HCT116 (cell line): Measurements from ENCODE around the gene MEX3B. TPM values are rescaled to one million over a fixed set of nuclear protein-coding genes. Genes with fewer than 3 reads are reported as not detected.

ENCODE experiments used
- ATAC-seq: fragments of 200-7000 bp; cut with Tn5 transposase; 2 replicates; pipeline ENCODE4 v1.9.1; 2020; ENCODE audit warnings: mild to moderate bottlenecking, moderate library complexity
- BruUV-seq: library from RNA; stranded (reverse); fragments of 400-500 nt; replicated peaks from 2 replicates; lab custom pipeline; 2021; lab: Mats Ljungman, UMichigan
- CTCF ChIA-PET: fragments of 300-600 bp; sonication (Branson Sonifier 250); formaldehyde crosslinking; loops from one replicate; lab custom pipeline; 2021; ENCODE audit warnings: antibody characterized with exemption; lab: Charles Lee
- POLR2A ChIA-PET: fragments of 300-600, 350-600 bp; sonication (Branson Sonifier 250); formaldehyde crosslinking; loops from one replicate; lab custom pipeline; 2021; ENCODE audit warnings: antibody characterized with exemption; lab: Charles Lee
- RAD21 ChIA-PET, 2 experiments: fragments of 300-600 bp; sonication (Branson Sonifier 250); formaldehyde crosslinking; loops; one replicate each; lab custom pipeline; 2023; ENCODE audit warnings: low total read pairs in 2 of 2; ENCODE audit not compliant: uncharacterized antibody in 2 of 2, unreplicated experiment in 2 of 2, low non-redundant PET in 1 of 2; lab: Charles Lee
- DNase-seq: peaks from one replicate; pipeline ENCODE4 v3.0.0-alpha.2; 2010; ENCODE audit warnings: low read depth, low spot score
- H2AFZ ChIP-seq: fragments of 200-600 bp; shearing (Covaris generic), sonication (generic); 2 replicates; pipeline ENCODE4 v1.6.1; 2017; ENCODE audit warnings: low read depth, mixed run types, mixed read lengths, antibody characterized with exemption, low read length; ENCODE audit not compliant: poor library complexity, severe bottlenecking
- H3K27ac ChIP-seq: 2 replicates; pipeline ENCODE4 v1.5.1; 2012; ENCODE audit warnings: low read depth, low read length
- H3K27me3 ChIP-seq: fragments of 200-600 bp; sonication (generic); 2 replicates; pipeline ENCODE4 v1.6.1; 2016; ENCODE audit warnings: mixed run types, low read length, mixed read lengths; ENCODE audit not compliant: insufficient read depth
- H3K36me3 ChIP-seq, 2 experiments: fragments of 200-500 bp in 1 of 2; fragments of 200-600 bp in 1 of 2; sonication (Bioruptor generic) in 1 of 2; sonication (generic) in 1 of 2; 2 replicates each; pipeline versions ENCODE4 v1.5.1 to v1.6.1; 2014 to 2016; ENCODE audit warnings: low read length in 2 of 2, inconsistent platforms in 1 of 2, mixed read lengths in 1 of 2, mixed run types in 1 of 2; ENCODE audit not compliant: insufficient read depth in 2 of 2, control insufficient read depth in 1 of 2
- H3K4me1 ChIP-seq, 2 experiments: fragments of 200-600 bp in 1 of 2; sonication (generic) in 1 of 2; 2 replicates each; pipeline versions ENCODE4 v1.5.1 to v1.6.1; 2012 to 2017; ENCODE audit warnings: low read length in 2 of 2, inconsistent platforms in 1 of 2, mild to moderate bottlenecking in 1 of 2, mixed read lengths in 1 of 2, mixed run types in 1 of 2, moderate library complexity in 1 of 2; ENCODE audit not compliant: insufficient read depth in 2 of 2, control insufficient read depth in 1 of 2
- H3K4me2 ChIP-seq: fragments of 200-600 bp; sonication (generic); 2 replicates; pipeline ENCODE4 v1.6.1; 2017; ENCODE audit warnings: mixed run types, low read length, mixed read lengths
- H3K4me3 ChIP-seq, 2 experiments: fragments of 200-600 bp in 1 of 2; sonication (generic) in 1 of 2; replicated peaks in 1 of 2; 2 replicates each; pipeline ENCODE4 v1.5.1; 2011 to 2016; ENCODE audit warnings: low read length in 2 of 2, control low read depth in 1 of 2, low read depth in 1 of 2, mild to moderate bottlenecking in 1 of 2, mixed read lengths in 1 of 2, mixed run types in 1 of 2
- H3K79me2 ChIP-seq: fragments of 200-600 bp; sonication (generic); 2 replicates; pipeline ENCODE4 v1.6.1; 2017; ENCODE audit warnings: mild to moderate bottlenecking, mixed run types, low read length, moderate library complexity, mixed read lengths; ENCODE audit not compliant: insufficient read depth
- H3K9ac ChIP-seq: fragments of 200-600 bp; sonication (generic); 2 replicates; pipeline ENCODE4 v1.6.1; 2016; ENCODE audit warnings: low read length, mixed read lengths
- H3K9me2 ChIP-seq: fragments of 200-600 bp; sonication (generic), shearing (Covaris generic); 2 replicates; pipeline ENCODE4 v1.6.1; 2017; ENCODE audit warnings: mixed run types, mild to moderate bottlenecking, moderate library complexity; ENCODE audit not compliant: insufficient read depth
- H3K9me3 ChIP-seq, 2 experiments: fragments of 200-500 bp in 1 of 2; fragments of 200-600 bp in 1 of 2; sonication (Bioruptor generic) in 1 of 2; sonication (generic) in 1 of 2; 2 replicates each; pipeline ENCODE4 v1.6.1; 2014 to 2017; ENCODE audit warnings: low read length in 2 of 2, mixed read lengths in 2 of 2, inconsistent platforms in 1 of 2, low read depth in 1 of 2, mild to moderate bottlenecking in 1 of 2, mixed run types in 1 of 2, moderate library complexity in 1 of 2; ENCODE audit not compliant: control insufficient read depth in 1 of 2, insufficient read depth in 1 of 2
- H4K20me1 ChIP-seq: fragments of 200-600 bp; sonication (generic), shearing (Covaris generic); 2 replicates; pipeline ENCODE4 v1.6.1; 2017; ENCODE audit warnings: mixed run types, mild to moderate bottlenecking, moderate library complexity; ENCODE audit not compliant: insufficient read depth
- ATF3 ChIP-seq: IDR thresholded peaks from 2 replicates; pipeline ENCODE4 v1.6.1; 2012
- CBX3 ChIP-seq: IDR thresholded peaks from 2 replicates; pipeline ENCODE4 v1.6.1; 2012; ENCODE audit warnings: low read depth
- EGR1 ChIP-seq: IDR thresholded peaks from 2 replicates; pipeline ENCODE4 v1.6.1; 2012; ENCODE audit warnings: low read depth
- FOSL1 ChIP-seq: IDR thresholded peaks from 2 replicates; pipeline ENCODE4 v1.6.1; 2012; ENCODE audit warnings: low read depth
- JUND ChIP-seq: IDR thresholded peaks from 2 replicates; pipeline ENCODE4 v1.6.1; 2012
- POLR2AphosphoS5 ChIP-seq: IDR thresholded peaks from 2 replicates; pipeline ENCODE4 v1.6.1; 2011; ENCODE audit warnings: mild to moderate bottlenecking, low read depth, low read length, moderate library complexity
- REST ChIP-seq: IDR thresholded peaks from 2 replicates; pipeline ENCODE4 v1.6.1; 2012; ENCODE audit warnings: low read depth
- YY1 ChIP-seq: IDR thresholded peaks from 2 replicates; pipeline ENCODE4 v1.6.1; 2011; ENCODE audit warnings: low read length, low read depth, moderate library complexity, mild to moderate bottlenecking; ENCODE audit not compliant: insufficient replicate concordance; ENCODE audit errors: extremely low read depth
- ZFX ChIP-seq: fragments of 450-650 bp; IDR thresholded peaks from 2 replicates; pipeline ENCODE4 v1.6.1; 2017
- ZNF274 ChIP-seq: fragments of 200-500 bp; sonication (Bioruptor generic); IDR thresholded peaks from 2 replicates; pipeline ENCODE4 v1.6.1; 2014; ENCODE audit warnings: mild to moderate bottlenecking, low read depth, low read length, inconsistent platforms
- intact Hi-C: fragments of 100-400 bp; cut with micrococcal nuclease; formaldehyde crosslinking; loops from 2 replicates; pipeline ENCODE4 v1.10.0; 2022
- total RNA-seq: library from RNA; stranded (reverse); gene quantifications from one replicate; pipeline ENCODE4 v1.2.1, GENCODE V29; 2021; ENCODE audit not compliant: unreplicated experiment

Gene MEX3B
- total RNA-seq, 1 experiment from 2014 or later, result 1.9 TPM

GRCh38 chr15:82062479-82063454 is 16.9 kb upstream of the MEX3B start:
- ChIA-PET RAD21 (no interaction called here), POLR2A (no interaction called here), CTCF (interaction anchor here (1.5 to 1.6 kb wide), 2 partner anchors 12 to 45 kb away, joined by 3 to 4 read pairs; no protein-coding TSS in a partner anchor)
- no TSS peak for BruUV-seq
- Histone ChIP-seq H3K27me3 (peaks cover 14% of the 10 kb centered on the region; the same call in 1 of the 2 replicates), H3K4me1 (no peaks in the 10 kb centered on the region), H2AFZ (no peak overlapping the region), H3K9ac (no peak overlapping the region), H3K4me2 (no peak overlapping the region), H4K20me1 (no peaks in the 10 kb centered on the region), H3K27ac (no peak overlapping the region), H3K9me2 (no peaks in the 10 kb centered on the region), H3K9me3 (no peaks in the 10 kb centered on the region), H3K36me3 (no peaks in the 10 kb centered on the region), H3K4me3 (no peak overlapping the region), H3K79me2 (no peaks in the 10 kb centered on the region)
- no peak for TF ChIP-seq YY1
- no peak for TF ChIP-seq ZFX
- no peak for TF ChIP-seq POLR2AphosphoS5
- TF ChIP-seq EGR1, result no peak
- no peak for TF ChIP-seq ATF3
- TF ChIP-seq CBX3, result no peak
- no peak for TF ChIP-seq ZNF274
- TF ChIP-seq FOSL1, result no peak
- no peak for TF ChIP-seq REST
- no peak for TF ChIP-seq JUND
- intact Hi-C loops, result no loop called here
- DNase-seq, result no peak
- no peak for ATAC-seq
